ENCODE results near the gene ZNF473. TPM values are rescaled to one million over a fixed set of nuclear protein-coding genes. Genes with fewer than 3 reads are reported as not detected.

Gene ZNF473
- total and polyA plus RNA-seq, 2 donors (not counting 3 experiments of a cell fraction or from before 2014, with no cell fraction given): 3.8 to 8.7 TPM

DNA sequence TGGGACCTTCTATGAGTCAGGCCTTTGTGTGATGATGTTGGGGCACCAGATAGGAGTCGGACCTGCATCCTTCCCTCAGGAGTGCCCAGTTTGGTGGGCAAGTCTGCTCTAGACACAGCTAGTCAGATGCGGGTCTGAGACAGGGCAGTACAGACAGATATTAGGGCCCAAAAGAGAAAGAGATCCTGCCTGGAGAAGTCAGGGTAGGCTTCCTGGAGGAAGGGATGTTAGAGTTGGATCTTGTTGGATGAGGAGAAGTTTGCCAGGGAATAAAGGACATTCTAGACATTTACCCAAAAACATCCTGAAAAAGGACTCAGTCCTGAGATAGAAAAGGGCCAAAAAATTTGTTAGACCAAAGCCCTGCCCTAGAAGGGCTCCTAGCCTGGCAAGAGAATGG, 17.9 kb upstream of the ZNF473 start:
- ChIA-PET POLR2A (no interaction called here), CTCF (no interaction called here)
- no peak for DNase-seq (ENCODE audit: low read depth, low spot score)
- no peaks in the 10 kb centered on the region for H3K9me3 ChIP-seq (replicated peaks; ENCODE audit: control insufficient read depth, insufficient read depth, low read length)
- H3K4me3 ChIP-seq (replicated peaks in 1 of 3; ENCODE audit: insufficient read depth in 1 of 3, low read depth in 1 of 3, low read length in 3 of 3): no peak overlapping the region
- peaks cover 2 to 44% of the 10 kb centered on the region in 2 experiments for H3K36me3 ChIP-seq (ENCODE audit: control insufficient read depth in 2 of 2, extremely low read depth in 1 of 2, insufficient read depth in 2 of 2, low read length in 2 of 2)
- peaks cover 8% of the 10 kb centered on the region for H3K4me1 ChIP-seq (ENCODE audit: control insufficient read depth, extremely low read depth, insufficient read depth, low read length)
- no peak for FAIRE-seq
- no peaks in the 10 kb centered on the region for H3K9me1 ChIP-seq (replicated peaks; ENCODE audit: control insufficient read depth, extremely low read depth, insufficient read depth, low read length)
- TF ChIP-seq MYC (IDR thresholded peaks at IDR 0.05; ENCODE audit: low read depth, low read length) (no peak), POLR2AphosphoS5 (IDR thresholded peaks at IDR 0.05; ENCODE audit: insufficient read depth, low read depth, low read length) (no peak), FOS (IDR thresholded peaks at IDR 0.05; ENCODE audit: borderline replicate concordance, insufficient read depth, low read length) (no peak)
- intact Hi-C loops (cut with micrococcal nuclease) (no loop called here), dilution Hi-C loops (cut with MboI; ENCODE audit: extremely low pct_ligation_motif_present, low sequenced_read_pairs) (no loop called here)
- H4K20me1 ChIP-seq (replicated peaks; ENCODE audit: control insufficient read depth, extremely low read depth, insufficient read depth, low read length): no peaks in the 10 kb centered on the region
- no peaks in the 10 kb centered on the region for H3K79me2 ChIP-seq (ENCODE audit: control insufficient read depth, insufficient read depth, low read length)
- no TSS peak for BruUV-seq (replicated peaks)
- H2AFZ ChIP-seq (ENCODE audit: low read depth, low read length): no peak overlapping the region
- H3K9ac ChIP-seq (replicated peaks; ENCODE audit: extremely low read depth, insufficient read depth, low read length): no peak overlapping the region
- no peaks in the 10 kb centered on the region for H3K27me3 ChIP-seq (ENCODE audit: control insufficient read depth in 2 of 2, insufficient read depth in 2 of 2, low read length in 2 of 2)
- H3K27ac ChIP-seq (ENCODE audit: insufficient read depth, low read depth, low read length): no peak overlapping the region
- no peak overlapping the region for H3K4me2 ChIP-seq (ENCODE audit: insufficient read depth, low read length)

- Histone ChIP-seq H3K9me1 (replicated peaks; ENCODE audit: control insufficient read depth, extremely low read depth, insufficient read depth, low read length) (no peaks in the 10 kb centered on the region), H3K4me3 (replicated peaks in 1 of 3; ENCODE audit: insufficient read depth in 1 of 3, low read depth in 1 of 3, low read length in 3 of 3) (no peak overlapping the region), H3K4me1 (ENCODE audit: control insufficient read depth, extremely low read depth, insufficient read depth, low read length) (peaks cover 8% of the 10 kb centered on the region), H3K27me3 (ENCODE audit: control insufficient read depth in 2 of 2, insufficient read depth in 2 of 2, low read length in 2 of 2) (no peaks in the 10 kb centered on the region), H3K4me2 (ENCODE audit: insufficient read depth, low read length) (no peak overlapping the region), H3K36me3 (ENCODE audit: control insufficient read depth in 2 of 2, extremely low read depth in 1 of 2, insufficient read depth in 2 of 2, low read length in 2 of 2) (peaks cover 4 to 46% of the 10 kb centered on the region in 2 experiments), H3K79me2 (ENCODE audit: control insufficient read depth, insufficient read depth, low read length) (no peaks in the 10 kb centered on the region), H3K9ac (replicated peaks; ENCODE audit: extremely low read depth, insufficient read depth, low read length) (no peak overlapping the region), H2AFZ (ENCODE audit: low read depth, low read length) (no peak overlapping the region), H3K9me3 (replicated peaks; ENCODE audit: control insufficient read depth, insufficient read depth, low read length) (no peaks in the 10 kb centered on the region), H4K20me1 (replicated peaks; ENCODE audit: control insufficient read depth, extremely low read depth, insufficient read depth, low read length) (no peaks in the 10 kb centered on the region), H3K27ac (ENCODE audit: insufficient read depth, low read depth, low read length) (no peak overlapping the region)
- intact Hi-C loops (cut with micrococcal nuclease): no loop called here
- no TSS peak for BruUV-seq (replicated peaks)
- FAIRE-seq (no peak), DNase-seq (ENCODE audit: low read depth, low spot score) (no peak)
- CTCF ChIA-PET: interaction anchor here (0.9 kb wide), 1 partner anchor 9 kb away, joined by 5 read pairs; no protein-coding TSS in a partner anchor
- TF ChIP-seq POLR2A (IDR thresholded peaks at IDR 0.05; ENCODE audit: low read depth, low read length) (no peak), EZH2 (IDR thresholded peaks at IDR 0.05; ENCODE audit: borderline replicate concordance, low read depth, low read length, severe bottlenecking) (no peak), JUN (IDR thresholded peaks at IDR 0.05; ENCODE audit: borderline replicate concordance, insufficient read depth, insufficient read length, low read depth) (no peak), FOS (IDR thresholded peaks at IDR 0.05; ENCODE audit: borderline replicate concordance, insufficient read depth, low read length) (no peak), POLR2AphosphoS5 (IDR thresholded peaks at IDR 0.05; ENCODE audit: insufficient read depth, low read depth, low read length) (no peak), MYC (IDR thresholded peaks at IDR 0.05; ENCODE audit: low read depth, low read length) (no peak)
- TF ChIP-seq, protein P1, sequence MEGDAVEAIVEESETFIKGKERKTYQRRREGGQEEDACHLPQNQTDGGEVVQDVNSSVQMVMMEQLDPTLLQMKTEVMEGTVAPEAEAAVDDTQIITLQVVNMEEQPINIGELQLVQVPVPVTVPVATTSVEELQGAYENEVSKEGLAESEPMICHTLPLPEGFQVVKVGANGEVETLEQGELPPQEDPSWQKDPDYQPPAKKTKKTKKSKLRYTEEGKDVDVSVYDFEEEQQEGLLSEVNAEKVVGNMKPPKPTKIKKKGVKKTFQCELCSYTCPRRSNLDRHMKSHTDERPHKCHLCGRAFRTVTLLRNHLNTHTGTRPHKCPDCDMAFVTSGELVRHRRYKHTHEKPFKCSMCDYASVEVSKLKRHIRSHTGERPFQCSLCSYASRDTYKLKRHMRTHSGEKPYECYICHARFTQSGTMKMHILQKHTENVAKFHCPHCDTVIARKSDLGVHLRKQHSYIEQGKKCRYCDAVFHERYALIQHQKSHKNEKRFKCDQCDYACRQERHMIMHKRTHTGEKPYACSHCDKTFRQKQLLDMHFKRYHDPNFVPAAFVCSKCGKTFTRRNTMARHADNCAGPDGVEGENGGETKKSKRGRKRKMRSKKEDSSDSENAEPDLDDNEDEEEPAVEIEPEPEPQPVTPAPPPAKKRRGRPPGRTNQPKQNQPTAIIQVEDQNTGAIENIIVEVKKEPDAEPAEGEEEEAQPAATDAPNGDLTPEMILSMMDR (IDR thresholded peaks at IDR 0.05; ENCODE audit: extremely low read depth in 1 of 2, insufficient read depth in 1 of 2, low read depth in 1 of 2, low read length in 2 of 2): peak; percentile 19 to 21
- dilution Hi-C loops (cut with MboI; ENCODE audit: extremely low pct_ligation_motif_present, low sequenced_read_pairs): no loop called here
- POLR2A ChIA-PET: no interaction called here
Observed at GRCh38 chr19:50008532-50008931, 17.3 kb upstream of the ZNF473 start.
